HepG2 (cell line): ENCODE data around the gene GNAZ. TPM values are rescaled to one million over a fixed set of nuclear protein-coding genes. Genes with fewer than 3 reads are reported as not detected.
"Not testable (repeated sequence)": the region's sequence is repeated elsewhere in the genome, so short reads cannot be mapped to it uniquely, and the experiment has no call there.

ENCODE experiments used
- ATAC-seq: fragments of 200-7000 bp; cut with Tn5 transposase; 3 replicates; pipeline ENCODE4 v1.9.1; 2020; ENCODE audit warnings: mild to moderate bottlenecking, moderate library complexity
- BruUV-seq: library from RNA; stranded (reverse); fragments of 400-500 nt; replicated peaks from 2 replicates; lab custom pipeline; 2021; lab: Mats Ljungman, UMichigan
- CTCF ChIA-PET: fragments of 300-600 bp; formaldehyde crosslinking; extraction: SDS; loops from one replicate; lab custom pipeline; 2021; ENCODE audit warnings: low total read pairs, inconsistent platforms, low intra/inter-chr PET ratio; lab: Yijun Ruan, JAX
- POLR2A ChIA-PET: fragments of 350-600 bp; sonication (Branson Sonifier 250); formaldehyde crosslinking; loops from one replicate; lab custom pipeline; 2020; ENCODE audit warnings: antibody characterized with exemption, inconsistent platforms; lab: Yijun Ruan, JAX
- DNase-seq: peaks from one replicate; pipeline ENCODE4 v3.0.0-alpha.2; 2015; ENCODE audit warnings: low spot score
- FAIRE-seq: peaks from 3 replicates; lab custom pipeline; 2011; peaks lifted over from hg19 to GRCh38; lab: Jason Lieb, UNC
- H2AFZ ChIP-seq: one replicate; pipeline ENCODE4 v1.6.1; 2011; ENCODE audit warnings: low read length, inconsistent platforms
- H3K27ac ChIP-seq: fragments of 300-600 bp; 3 replicates; pipeline ENCODE4 v1.8.0; 2011; ENCODE audit warnings: mixed run types, mild to moderate bottlenecking, mixed read lengths, low read length, inconsistent platforms; ENCODE audit not compliant: insufficient read depth; ENCODE audit errors: extremely low read length
- H3K27me3 ChIP-seq, 2 experiments: fragments of 200-600 bp in 1 of 2; 2 replicates in 1 of 2; 3 replicates in 1 of 2; pipeline versions ENCODE4 v1.6.0 to v1.8.0; 2011; ENCODE audit warnings: low read length in 2 of 2, mild to moderate bottlenecking in 2 of 2, moderate library complexity in 2 of 2, inconsistent platforms in 1 of 2; ENCODE audit not compliant: insufficient read depth in 2 of 2, control insufficient read depth in 1 of 2
- H3K36me3 ChIP-seq, 2 experiments: fragments of 200-600 bp in 1 of 2; replicated peaks in 1 of 2; 2 replicates in 1 of 2; 3 replicates in 1 of 2; pipeline versions ENCODE4 v1.5.1 to v1.8.0; 2011; ENCODE audit warnings: low read length in 2 of 2, inconsistent platforms in 1 of 2; ENCODE audit not compliant: insufficient read depth in 2 of 2, control insufficient read depth in 1 of 2
- H3K4me1 ChIP-seq: 2 replicates; pipeline ENCODE4 v1.5.1; 2012; ENCODE audit warnings: low read length, inconsistent platforms; ENCODE audit not compliant: insufficient read depth
- H3K4me2 ChIP-seq: 2 replicates; pipeline ENCODE4 v1.6.0; 2011; ENCODE audit warnings: low read depth, low read length, inconsistent platforms
- H3K4me3 ChIP-seq, 3 experiments: fragments of 200-600 bp in 1 of 3; sonication (generic), shearing (Covaris generic) in 1 of 3; replicated peaks in 1 of 3; 2 replicates each; pipeline ENCODE4 v1.5.1; 2011 to 2016; ENCODE audit warnings: low read length in 3 of 3, inconsistent platforms in 2 of 3, low read depth in 2 of 3, mild to moderate bottlenecking in 2 of 3, control low read depth in 1 of 3, mixed read lengths in 1 of 3; ENCODE audit not compliant: insufficient read depth in 1 of 3
- H3K79me2 ChIP-seq: one replicate; pipeline ENCODE4 v1.6.1; 2011; ENCODE audit warnings: low read length, inconsistent platforms; ENCODE audit not compliant: insufficient read depth
- H3K9ac ChIP-seq: 2 replicates; pipeline ENCODE4 v1.6.0; 2011; ENCODE audit warnings: mild to moderate bottlenecking, low read depth, low read length, inconsistent platforms; ENCODE audit not compliant: insufficient read depth
- H3K9me3 ChIP-seq: 2 replicates; pipeline ENCODE4 v1.5.1; 2012; ENCODE audit warnings: mild to moderate bottlenecking, low read length
- H4K20me1 ChIP-seq: 2 replicates; pipeline ENCODE4 v1.6.0; 2011; ENCODE audit warnings: inconsistent platforms, mild to moderate bottlenecking, low read length, moderate library complexity; ENCODE audit not compliant: insufficient read depth
- ERF ChIP-seq: IDR thresholded peaks from 2 replicates; pipeline ENCODE4 v1.6.1; 2018; ENCODE audit warnings: missing biosample characterization, missing genetic modification reagents
- IRX3 ChIP-seq: sonication (generic); formaldehyde crosslinking; IDR thresholded peaks from 2 replicates; pipeline ENCODE4 v1.8.1; 2023; ENCODE audit warnings: mild to moderate bottlenecking, low read depth, missing genetic modification reagents, borderline replicate concordance
- MLX ChIP-seq: IDR thresholded peaks from 2 replicates; pipeline ENCODE4 v1.6.1; 2016
- MTA3 ChIP-seq: sonication (generic); formaldehyde crosslinking; IDR thresholded peaks from 2 replicates; pipeline ENCODE4 v1.4.0; 2020; ENCODE audit warnings: missing genetic modification reagents
- PRDM10 ChIP-seq: sonication (generic); formaldehyde crosslinking; IDR thresholded peaks from 2 replicates; pipeline ENCODE4 v1.4.0; 2020; ENCODE audit warnings: low read depth, missing genetic modification reagents
- ZNF136 ChIP-seq: sonication (generic); formaldehyde crosslinking; IDR thresholded peaks from 2 replicates; pipeline ENCODE4 v1.8.1; 2022; ENCODE audit warnings: low read depth, mild to moderate bottlenecking, moderate library complexity, missing genetic modification reagents
- ZSCAN20 ChIP-seq: sonication (generic); formaldehyde crosslinking; IDR thresholded peaks from 2 replicates; pipeline ENCODE4 v1.4.0; 2020; ENCODE audit warnings: missing genetic modification reagents, mild to moderate bottlenecking, borderline replicate concordance
- WGBS: methylation state at CpG from one replicate; pipeline ENCODE4 v1.1.6; 2017; ENCODE audit warnings: low lambda C conversion rate; 5-methylcytosine and 5-hydroxymethylcytosine counted together
- in situ Hi-C: cut with HindIII; loops from 2 replicates; pipeline ENCODE4 v1.10.0; 2017; ENCODE audit warnings: low pct_unique_long_range_greater_than_20kb; ENCODE audit not compliant: extremely low pct_ligation_motif_present
- intact Hi-C: fragments of 100-400 bp; cut with micrococcal nuclease; formaldehyde crosslinking; loops from one replicate; pipeline ENCODE4 v1.10.0; 2022; ENCODE audit not compliant: unreplicated experiment
- polyA plus RNA-seq, 8 experiments: library from polyadenylated mRNA; depleted of rRNA in 3 of 8; stranded (reverse) in 7 of 8; unstranded in 1 of 8; fragments of >200 nt; fragmentation: Illumina TruSeq in 4 of 8; extraction: Trizol in 4 of 8; gene quantifications; 2 replicates each; pipeline versions ENCODE4 v1.2.1 to v1.2.3, GENCODE V29; 2011 to 2016; ENCODE audit warnings: low read depth in 4 of 8, missing spikeins in 1 of 8, mixed read lengths in 1 of 8; ENCODE audit not compliant: insufficient read depth in 1 of 8
- total RNA-seq, 5 experiments: library from RNA; depleted of rRNA; stranded (reverse); fragments of >200 nt; fragmentation: Illumina TruSeq; extraction: Trizol; gene quantifications; 2 replicates each; pipeline ENCODE4 v1.2.3, GENCODE V29; 2016; ENCODE audit warnings: low read depth in 1 of 5

The GNAZ gene
- total and polyA plus RNA-seq, 2 of the 13 experiments (the other 11 are each of a cell fraction or from before 2014, with no cell fraction given) = 11.4 to 22.3 TPM

GRCh38 chr22:23133922-23134321, 63.6 kb downstream of the GNAZ start:
- H3K36me3 ChIP-seq = no peaks in the 10 kb centered on the region
- DNase-seq (no peak), FAIRE-seq (no peak), ATAC-seq (no peak)
- no peak overlapping the region for H3K4me2 ChIP-seq
- H3K79me2 ChIP-seq = no peaks in the 10 kb centered on the region
- TF ChIP-seq ERF (CRISPR knock-in tag) (no peak), IRX3 (no peak), PRDM10 (CRISPR knock-in tag) (no peak), MLX (CRISPR knock-in tag) (no peak), ZSCAN20 (CRISPR knock-in tag) (no peak), ZNF136 (no peak), MTA3 (CRISPR knock-in tag) (no peak)
- ChIA-PET CTCF (no interaction called here), POLR2A (no interaction called here)
- no TSS peak for BruUV-seq
- in situ Hi-C loops = no loop called here
- no peak overlapping the region for H3K9ac ChIP-seq
- H3K9me3 ChIP-seq = no peaks in the 10 kb centered on the region
- H3K4me1 ChIP-seq = 0 out of 2 replicates have a peak, but pooled peaks cover 5% of the 10 kb centered on the region
- intact Hi-C loops = no loop called here
- no peaks in the 10 kb centered on the region; a peak in 1 of 5 replicates for H3K27me3 ChIP-seq
- H4K20me1 ChIP-seq = no peaks in the 10 kb centered on the region
- H2AFZ ChIP-seq = no peak overlapping the region
- no peak overlapping the region for H3K4me3 ChIP-seq
- no peak overlapping the region for H3K27ac ChIP-seq
- WGBS = 85% methylated on average over 10 of the region's 10 CpGs

- H3K27ac ChIP-seq, DNase-seq, CTCF ChIA-PET, H4K20me1 ChIP-seq, H3K27me3 ChIP-seq, ATAC-seq, H3K79me2 ChIP-seq, H3K36me3 ChIP-seq, H2AFZ ChIP-seq, in situ Hi-C loops, H3K9ac ChIP-seq, H3K4me2 ChIP-seq, POLR2A ChIA-PET, BruUV-seq, H3K4me3 ChIP-seq, intact Hi-C loops, FAIRE-seq, H3K9me3 ChIP-seq: not testable (repeated sequence)
- WGBS = 33% methylated on average over 1 of the region's 4 CpGs
- peaks cover 22% of the 10 kb centered on the region for H3K4me1 ChIP-seq
Measured at GRCh38 chr22:23136991-23137390, 66.7 kb downstream of the GNAZ start.
